ENCODE results near the gene MKX.
A peak's percentile ranks its signal among the peaks of the same experiment; 100 is the strongest.

Gene MKX

GRCh38 chr10:27784272-27784671 is 38.7 kb upstream of the MKX start:
- no peaks in the 10 kb centered on the region for H4K20me1 ChIP-seq (ENCODE audit: insufficient read depth, low read length, poor library complexity, severe bottlenecking)
- H3K9me2 ChIP-seq (replicated peaks; ENCODE audit: low read depth, low read length), result no peaks in the 10 kb centered on the region
- no peaks in the 10 kb centered on the region for H3K27me3 ChIP-seq (ENCODE audit: insufficient read depth, low read length, poor library complexity, severe bottlenecking)
- no peaks in the 10 kb centered on the region for H3K4me1 ChIP-seq (ENCODE audit: insufficient read depth, low read length, poor library complexity, severe bottlenecking)
- H3K4me3 ChIP-seq (ENCODE audit: low read length, poor library complexity, severe bottlenecking), result no peak overlapping the region
- H3K36me3 ChIP-seq (ENCODE audit: insufficient read depth, low read length), result no peaks in the 10 kb centered on the region
- no peaks in the 10 kb centered on the region for H3K9me3 ChIP-seq (ENCODE audit: insufficient read depth, low read depth, low read length)
- H3K79me2 ChIP-seq (ENCODE audit: insufficient read depth, low read length), result no peaks in the 10 kb centered on the region
- H2AFZ ChIP-seq (ENCODE audit: low read length), result peak overlapping the region; percentile 40; the same call in 1 of the 2 replicates
- no peaks in the 10 kb centered on the region for H3F3A ChIP-seq (ENCODE audit: low read depth)
- no peak for TF ChIP-seq EZH2phosphoT487 (IDR thresholded peaks at IDR 0.05; ENCODE audit: borderline replicate concordance)
- TF ChIP-seq CTCF (conservative IDR thresholded peaks at IDR 0.05; ENCODE audit: low read length), result no peak
- H3K9ac ChIP-seq (ENCODE audit: low read depth, low read length, poor library complexity, severe bottlenecking), result no peak overlapping the region
- H3K4me2 ChIP-seq (ENCODE audit: low read depth, low read length, poor library complexity, severe bottlenecking), result no peak overlapping the region

GRCh38 chr10:27783660-27784059 is 38.0 kb upstream of the MKX start:
- Histone ChIP-seq H3K4me1 (ENCODE audit: insufficient read depth, low read length, poor library complexity, severe bottlenecking) (no peaks in the 10 kb centered on the region), H4K20me1 (ENCODE audit: insufficient read depth, low read length, poor library complexity, severe bottlenecking) (no peaks in the 10 kb centered on the region), H3K79me2 (ENCODE audit: insufficient read depth, low read length) (no peaks in the 10 kb centered on the region), H2AFZ (ENCODE audit: low read length) (no peak overlapping the region), H3K4me2 (ENCODE audit: low read depth, low read length, poor library complexity, severe bottlenecking) (no peak overlapping the region), H3K9me2 (replicated peaks; ENCODE audit: low read depth, low read length) (no peaks in the 10 kb centered on the region), H3K27me3 (ENCODE audit: insufficient read depth, low read length, poor library complexity, severe bottlenecking) (no peaks in the 10 kb centered on the region), H3F3A (ENCODE audit: low read depth) (no peaks in the 10 kb centered on the region), H3K9ac (ENCODE audit: low read depth, low read length, poor library complexity, severe bottlenecking) (no peak overlapping the region), H3K4me3 (ENCODE audit: low read length, poor library complexity, severe bottlenecking) (no peak overlapping the region), H3K36me3 (ENCODE audit: insufficient read depth, low read length) (no peaks in the 10 kb centered on the region), H3K9me3 (ENCODE audit: insufficient read depth, low read depth, low read length) (no peaks in the 10 kb centered on the region)
- no peak for TF ChIP-seq EZH2phosphoT487 (IDR thresholded peaks at IDR 0.05; ENCODE audit: borderline replicate concordance)
- TF ChIP-seq CTCF (conservative IDR thresholded peaks at IDR 0.05; ENCODE audit: low read length), result peak; percentile 77

GRCh38 chr10:27779462-27780015 is 33.9 kb upstream of the MKX start:
- H3K4me3 ChIP-seq (ENCODE audit: low read length, poor library complexity, severe bottlenecking), result no peak overlapping the region
- no peak overlapping the region for H3K9ac ChIP-seq (ENCODE audit: low read depth, low read length, poor library complexity, severe bottlenecking)
- no peaks in the 10 kb centered on the region for H3F3A ChIP-seq (ENCODE audit: low read depth)
- H3K9me3 ChIP-seq (ENCODE audit: insufficient read depth, low read depth, low read length), result no peaks in the 10 kb centered on the region
- H3K79me2 ChIP-seq (ENCODE audit: insufficient read depth, low read length), result no peaks in the 10 kb centered on the region
- no peak overlapping the region for H2AFZ ChIP-seq (ENCODE audit: low read length)
- no peaks in the 10 kb centered on the region for H3K9me2 ChIP-seq (replicated peaks; ENCODE audit: low read depth, low read length)
- no peaks in the 10 kb centered on the region for H3K36me3 ChIP-seq (ENCODE audit: insufficient read depth, low read length)
- H3K27me3 ChIP-seq (ENCODE audit: insufficient read depth, low read length, poor library complexity, severe bottlenecking), result no peaks in the 10 kb centered on the region
- no peak for TF ChIP-seq CTCF (conservative IDR thresholded peaks at IDR 0.05; ENCODE audit: low read length)
- no peak for TF ChIP-seq EZH2phosphoT487 (IDR thresholded peaks at IDR 0.05; ENCODE audit: borderline replicate concordance)
- H4K20me1 ChIP-seq (ENCODE audit: insufficient read depth, low read length, poor library complexity, severe bottlenecking), result no peaks in the 10 kb centered on the region
- no peak overlapping the region for H3K4me2 ChIP-seq (ENCODE audit: low read depth, low read length, poor library complexity, severe bottlenecking)
- peaks cover 7% of the 10 kb centered on the region for H3K4me1 ChIP-seq (ENCODE audit: insufficient read depth, low read length, poor library complexity, severe bottlenecking)
